Loucy (cell line): Measurements from ENCODE around the gene CATSPER1.

Experiments used
- EZH2phosphoT487 ChIP-seq: fragments of 200-600 bp; IDR thresholded peaks from 2 replicates; pipeline ENCODE4 v1.6.1; 2018; ENCODE audit warnings: antibody characterized with exemption, mild to moderate bottlenecking, moderate library complexity, borderline replicate concordance
- TF ChIP-seq, protein P1 (sequence below): fragments of 200-600 bp; sonication (generic); conservative IDR thresholded peaks from 2 replicates; pipeline ENCODE4 v1.5.1; 2014; ENCODE audit warnings: mild to moderate bottlenecking, antibody characterized with exemption, low read length

DNA sequence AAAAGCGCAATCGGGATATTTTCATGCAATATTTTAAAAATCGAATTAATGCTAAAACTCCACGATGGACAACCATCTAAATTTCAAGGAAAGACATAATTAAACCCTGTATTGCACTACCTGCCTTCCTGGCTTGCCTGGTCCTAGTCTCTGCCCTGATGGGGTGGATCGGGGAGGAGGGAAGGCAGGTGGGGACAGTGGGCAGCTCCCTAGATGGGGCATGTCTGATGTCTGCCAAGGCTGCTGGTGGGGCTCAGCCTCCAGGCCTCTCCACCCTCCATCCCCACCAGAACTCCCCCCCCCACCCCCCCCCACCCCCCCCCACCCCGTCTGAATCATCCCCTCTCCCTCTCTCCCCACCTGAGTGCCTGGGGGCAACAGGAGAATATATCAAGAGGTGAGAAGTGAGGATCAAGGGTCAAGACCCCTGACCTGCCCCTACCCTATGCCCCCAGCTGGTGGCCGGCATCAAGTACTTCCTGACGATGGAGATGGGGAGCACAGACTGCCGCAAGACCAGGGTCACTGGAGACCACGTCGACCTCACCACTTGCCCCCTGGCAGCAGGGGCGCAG, 13.8 kb downstream of the CATSPER1 start:
- TF ChIP-seq, protein P1, sequence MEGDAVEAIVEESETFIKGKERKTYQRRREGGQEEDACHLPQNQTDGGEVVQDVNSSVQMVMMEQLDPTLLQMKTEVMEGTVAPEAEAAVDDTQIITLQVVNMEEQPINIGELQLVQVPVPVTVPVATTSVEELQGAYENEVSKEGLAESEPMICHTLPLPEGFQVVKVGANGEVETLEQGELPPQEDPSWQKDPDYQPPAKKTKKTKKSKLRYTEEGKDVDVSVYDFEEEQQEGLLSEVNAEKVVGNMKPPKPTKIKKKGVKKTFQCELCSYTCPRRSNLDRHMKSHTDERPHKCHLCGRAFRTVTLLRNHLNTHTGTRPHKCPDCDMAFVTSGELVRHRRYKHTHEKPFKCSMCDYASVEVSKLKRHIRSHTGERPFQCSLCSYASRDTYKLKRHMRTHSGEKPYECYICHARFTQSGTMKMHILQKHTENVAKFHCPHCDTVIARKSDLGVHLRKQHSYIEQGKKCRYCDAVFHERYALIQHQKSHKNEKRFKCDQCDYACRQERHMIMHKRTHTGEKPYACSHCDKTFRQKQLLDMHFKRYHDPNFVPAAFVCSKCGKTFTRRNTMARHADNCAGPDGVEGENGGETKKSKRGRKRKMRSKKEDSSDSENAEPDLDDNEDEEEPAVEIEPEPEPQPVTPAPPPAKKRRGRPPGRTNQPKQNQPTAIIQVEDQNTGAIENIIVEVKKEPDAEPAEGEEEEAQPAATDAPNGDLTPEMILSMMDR = no peak
- TF ChIP-seq EZH2phosphoT487 = no peak
